ENCODE measurements around the gene BLCAP.
"Not testable (repeated sequence)": the region's sequence is repeated elsewhere in the genome, so short reads cannot be mapped to it uniquely, and the experiment has no call there.

BLCAP gene

GRCh38 chr20:37513779-37514359, 13.8 kb downstream of the BLCAP start:
- DNase-seq: no peak

- DNase-seq: no peak
Observed at GRCh38 chr20:37511610-37512275, 15.9 kb downstream of the BLCAP start.

- DNase-seq: no peak
Observed at GRCh38 chr20:37510226-37510625, 17.4 kb downstream of the BLCAP start.

- no peak for DNase-seq
Observed at GRCh38 chr20:37506152-37506725, 21.4 kb downstream of the BLCAP start.

- no peak for DNase-seq
Observed at GRCh38 chr20:37505263-37506151, 22.2 kb downstream of the BLCAP start.

- DNase-seq: no peak
Observed at GRCh38 chr20:37504404-37505096, 23.1 kb downstream of the BLCAP start.

GRCh38 chr20:37503256-37503927, 24.3 kb downstream of the BLCAP start:
- no peak for DNase-seq

GRCh38 chr20:37502654-37503053, 25.0 kb downstream of the BLCAP start:
- DNase-seq: no peak

GRCh38 chr20:37501940-37502339, 25.7 kb downstream of the BLCAP start:
- DNase-seq: no peak

GRCh38 chr20:37500311-37500710, 27.4 kb downstream of the BLCAP start:
- no peak for DNase-seq

GRCh38 chr20:37498066-37498665, 29.5 kb downstream of the BLCAP start:
- no peak for DNase-seq

GRCh38 chr20:37494796-37495195, 32.9 kb downstream of the BLCAP start:
- no peak for DNase-seq

GRCh38 chr20:37494301-37494700, 33.4 kb downstream of the BLCAP start:
- no peak for DNase-seq

- no peak for DNase-seq
Observed at GRCh38 chr20:37492945-37493344, 34.7 kb downstream of the BLCAP start.

- DNase-seq: no peak
Observed at GRCh38 chr20:37492096-37492625, 35.5 kb downstream of the BLCAP start.

GRCh38 chr20:37490663-37491350, 36.9 kb downstream of the BLCAP start:
- no peak for DNase-seq

- DNase-seq: not testable (repeated sequence)
Observed at GRCh38 chr20:37486209-37486608, 41.5 kb downstream of the BLCAP start.

- no peak for DNase-seq
Observed at GRCh38 chr20:37484331-37484730, 43.3 kb downstream of the BLCAP start.

GRCh38 chr20:37481610-37482009, 46.1 kb downstream of the BLCAP start:
- no peak for DNase-seq

- DNase-seq: no peak
Observed at GRCh38 chr20:37480919-37481318, 46.8 kb downstream of the BLCAP start.

All from Kasumi-1 (cell line).